Neural cell (in vitro differentiated cells): ENCODE data around the gene SMG9.

ENCODE experiments used
- EP300 ChIP-seq: fragments of 450-650 bp; conservative IDR thresholded peaks from 2 replicates; pipeline ENCODE4 v1.6.1; 2014; ENCODE audit warnings: antibody characterized with exemption, mild to moderate bottlenecking, moderate library complexity; ENCODE audit not compliant: poor library complexity, severe bottlenecking
- EZH2 ChIP-seq: fragments of 200-600, 300-800 bp; shearing (Covaris generic), sonication (generic); IDR thresholded peaks from 2 replicates; pipeline ENCODE4 v1.6.1; 2014; ENCODE audit warnings: antibody characterized with exemption, low read length, borderline replicate concordance, mild to moderate bottlenecking; ENCODE audit not compliant: insufficient read depth, poor library complexity, severe bottlenecking
- POLR2AphosphoS5 ChIP-seq: IDR thresholded peaks from 2 replicates; pipeline ENCODE4 v1.6.1; 2012
- RAD21 ChIP-seq: fragments of 450-650 bp; conservative IDR thresholded peaks from 2 replicates; pipeline ENCODE4 v1.6.1; 2014; ENCODE audit warnings: antibody characterized with exemption, mild to moderate bottlenecking, moderate library complexity
- SMC3 ChIP-seq: fragments of 450-650 bp; conservative IDR thresholded peaks from 2 replicates; pipeline ENCODE4 v1.6.1; 2014; ENCODE audit warnings: antibody characterized with exemption, mild to moderate bottlenecking, moderate library complexity; ENCODE audit not compliant: poor library complexity
- TAF1 ChIP-seq: IDR thresholded peaks from 2 replicates; pipeline ENCODE4 v1.6.1; 2012; ENCODE audit warnings: low read depth
- TF ChIP-seq, protein P1 (sequence below): fragments of 450-650 bp; IDR thresholded peaks from 2 replicates; pipeline ENCODE4 v1.5.1; 2014; ENCODE audit warnings: antibody characterized with exemption, mild to moderate bottlenecking, moderate library complexity; ENCODE audit not compliant: poor library complexity, severe bottlenecking

- TF ChIP-seq, protein P1, sequence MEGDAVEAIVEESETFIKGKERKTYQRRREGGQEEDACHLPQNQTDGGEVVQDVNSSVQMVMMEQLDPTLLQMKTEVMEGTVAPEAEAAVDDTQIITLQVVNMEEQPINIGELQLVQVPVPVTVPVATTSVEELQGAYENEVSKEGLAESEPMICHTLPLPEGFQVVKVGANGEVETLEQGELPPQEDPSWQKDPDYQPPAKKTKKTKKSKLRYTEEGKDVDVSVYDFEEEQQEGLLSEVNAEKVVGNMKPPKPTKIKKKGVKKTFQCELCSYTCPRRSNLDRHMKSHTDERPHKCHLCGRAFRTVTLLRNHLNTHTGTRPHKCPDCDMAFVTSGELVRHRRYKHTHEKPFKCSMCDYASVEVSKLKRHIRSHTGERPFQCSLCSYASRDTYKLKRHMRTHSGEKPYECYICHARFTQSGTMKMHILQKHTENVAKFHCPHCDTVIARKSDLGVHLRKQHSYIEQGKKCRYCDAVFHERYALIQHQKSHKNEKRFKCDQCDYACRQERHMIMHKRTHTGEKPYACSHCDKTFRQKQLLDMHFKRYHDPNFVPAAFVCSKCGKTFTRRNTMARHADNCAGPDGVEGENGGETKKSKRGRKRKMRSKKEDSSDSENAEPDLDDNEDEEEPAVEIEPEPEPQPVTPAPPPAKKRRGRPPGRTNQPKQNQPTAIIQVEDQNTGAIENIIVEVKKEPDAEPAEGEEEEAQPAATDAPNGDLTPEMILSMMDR, result no peak
- TF ChIP-seq POLR2AphosphoS5, result no peak
- no peak for TF ChIP-seq RAD21
- TF ChIP-seq EZH2, result no peak
- TF ChIP-seq EP300, result no peak
- TF ChIP-seq TAF1, result no peak
- TF ChIP-seq SMC3, result no peak
These were observed 55.0 kb downstream of the SMG9 start for GRCh38 chr19:43699506-43700394.
